Spleen (tissue), 11 donors: ENCODE measurements around the gene TRABD2B. TPM values are rescaled to one million over a fixed set of nuclear protein-coding genes. Genes with fewer than 3 reads are reported as not detected.

ENCODE experiments used
- DNase-seq: peaks from one replicate; pipeline ENCODE4 v3.0.0-alpha.2; 2020
- H3K27ac ChIP-seq, 8 donors: fragments of 200-600 bp; sonication (generic) in 7 of 8; 1 replicate in 4 of 8; 2 replicates in 4 of 8; pipeline versions ENCODE4 v1.5.0 to v1.8.0; 2016 to 2021; ENCODE audit warnings: inconsistent platforms in 4 of 8, mild to moderate bottlenecking in 4 of 8, moderate library complexity in 1 of 8
- H3K27me3 ChIP-seq, 7 donors: fragments of 200-600 bp; sonication (generic) in 6 of 7; replicated peaks in 1 of 7; 1 replicate in 4 of 7; 2 replicates in 3 of 7; pipeline versions ENCODE4 v1.5.0 to v1.8.0; 2016 to 2021; ENCODE audit warnings: inconsistent platforms in 3 of 7, mild to moderate bottlenecking in 1 of 7
- H3K36me3 ChIP-seq, 6 donors: fragments of 200-600 bp; sonication (generic) in 5 of 6; 1 replicate in 4 of 6; 2 replicates in 2 of 6; pipeline versions ENCODE4 v1.5.0 to v1.8.0; 2016 to 2021; ENCODE audit warnings: inconsistent platforms in 2 of 6
- H3K4me1 ChIP-seq, 6 donors: fragments of 200-600 bp; sonication (generic) in 5 of 6; 1 replicate in 3 of 6; 2 replicates in 3 of 6; pipeline versions ENCODE4 v1.5.0 to v1.8.0; 2016 to 2021; ENCODE audit warnings: inconsistent platforms in 3 of 6
- H3K4me3 ChIP-seq, 8 donors: fragments of 200-600 bp; sonication (generic) in 7 of 8; 1 replicate in 4 of 8; 2 replicates in 4 of 8; pipeline versions ENCODE4 v1.5.0 to v1.8.0; 2016 to 2021; ENCODE audit warnings: inconsistent platforms in 4 of 8, mild to moderate bottlenecking in 4 of 8, moderate library complexity in 2 of 8
- H3K9me3 ChIP-seq, 8 donors: fragments of 200-600 bp; sonication (generic) in 7 of 8; 1 replicate in 4 of 8; 2 replicates in 4 of 8; pipeline versions ENCODE4 v1.5.0 to v1.8.0; 2016 to 2021; ENCODE audit warnings: inconsistent platforms in 4 of 8
- CTCF ChIP-seq, 11 experiments: fragments of 200-600 bp in 7 of 11; fragments of 450-650 bp in 4 of 11; sonication (generic) in 4 of 11; IDR thresholded peaks in 8 of 11; conservative IDR thresholded peaks in 3 of 11; 1 replicate in 7 of 11; 2 replicates in 4 of 11; pipeline versions ENCODE4 v1.4.0 to v1.8.0; 2016 to 2021; ENCODE audit warnings: antibody characterized with exemption in 11 of 11, inconsistent platforms in 4 of 11, mild to moderate bottlenecking in 1 of 11
- POLR2A ChIP-seq, 3 donors: fragments of 450-650 bp; IDR thresholded peaks; one replicate each; pipeline ENCODE4 v1.5.1; 2017; ENCODE audit warnings: antibody characterized with exemption in 3 of 3, mild to moderate bottlenecking in 1 of 3
- POLR2AphosphoS5 ChIP-seq, 3 donors: sonication (generic); formaldehyde crosslinking; IDR thresholded peaks; one replicate each; pipeline ENCODE4 v1.5.1; 2017; ENCODE audit warnings: antibody characterized with exemption in 3 of 3
- WGBS, 5 donors: extraction: QIAGEN DNeasy Blood & Tissue Kit in 3 of 5; methylation state at CpG; one replicate each; pipeline versions ENCODE4 v1.1.5 to v1.1.7; 2013 to 2018; 5-methylcytosine and 5-hydroxymethylcytosine counted together
- intact Hi-C: fragments of 100-400 bp; cut with DNase I; formaldehyde crosslinking; loops from one replicate; pipeline ENCODE4 v1.15.0; 2023; ENCODE audit warnings: low total_unique reads
- polyA plus RNA-seq, 3 donors: library from polyadenylated mRNA; stranded (reverse); fragments of 200-250 nt; gene quantifications; one replicate each; pipeline ENCODE4 v1.2.1, GENCODE V29; 2013
- total RNA-seq, 7 donors: library from RNA; depleted of rRNA in 3 of 7; stranded (reverse); fragments of >200 nt in 3 of 7; fragmentation: NEBNext Ultra II Directional in 4 of 7; extraction: Animal tissue kit (Norgen Biotek cat#: 25700) in 4 of 7; gene quantifications; one replicate each; pipeline versions ENCODE4 v1.1.0 to v1.2.1, GENCODE V29; 2016 to 2021
- donor health status: healthy with polysubstance abuse.
- donor health status: DM: no; HTN: no; CAD: no; lungs with moderate emphysema.
- donor health status: DM: no; HTN: no; CAD: no.
- donor health status: Bipolar disorder and iron deficiency.
- donor health status: healthy.
- donor health status: DM: no; HTN: no; CAD: no.
- donor health status: DM: yes; HTN: yes; CAD: no.

The TRABD2B gene
- total and polyA plus RNA-seq, 10 donors: 0.11 to 3.5 (median 0.64) TPM

DNA sequence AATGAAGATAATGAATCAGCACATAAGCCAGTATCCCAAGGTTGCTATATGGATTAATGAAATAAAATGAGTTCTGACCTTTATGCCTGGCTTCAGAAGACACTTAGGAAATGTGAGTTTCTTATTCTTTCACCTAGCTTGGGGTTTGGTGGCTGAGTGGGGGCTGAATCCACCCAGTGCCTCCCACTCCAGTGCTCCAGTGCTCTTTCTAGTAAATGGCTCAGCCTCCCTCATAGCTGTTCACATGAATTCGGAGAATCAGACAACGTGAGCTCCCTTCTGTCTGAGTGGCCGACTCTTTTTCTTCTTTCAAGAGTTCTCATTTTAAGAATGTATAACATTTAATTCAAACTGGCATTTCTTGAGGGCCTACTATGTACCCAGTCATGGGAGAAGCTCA, 43.5 kb downstream of the TRABD2B start:
- TF ChIP-seq CTCF (IDR thresholded peaks at IDR 0.05 in 8 of 11, conservative IDR thresholded peaks at IDR 0.05 in 3 of 11) (no peak), POLR2A (IDR thresholded peaks at IDR 0.05) (no peak), POLR2AphosphoS5 (IDR thresholded peaks at IDR 0.05) (no peak)
- H3K27ac ChIP-seq: no peak overlapping the region
- H3K4me1 ChIP-seq: no peaks in the 10 kb centered on the region
- DNase-seq: no peak
- H3K27me3 ChIP-seq: peaks cover 0 to 15% (median 0%) of the 10 kb centered on the region in 7 donors
- intact Hi-C loops: no loop called here
- WGBS, 5 donors: 90 to 97% (median 96%) methylated on average over 3 of the region's 3 CpGs
- no peaks in the 10 kb centered on the region for H3K9me3 ChIP-seq
- no peak overlapping the region for H3K4me3 ChIP-seq
- no peaks in the 10 kb centered on the region for H3K36me3 ChIP-seq

DNA sequence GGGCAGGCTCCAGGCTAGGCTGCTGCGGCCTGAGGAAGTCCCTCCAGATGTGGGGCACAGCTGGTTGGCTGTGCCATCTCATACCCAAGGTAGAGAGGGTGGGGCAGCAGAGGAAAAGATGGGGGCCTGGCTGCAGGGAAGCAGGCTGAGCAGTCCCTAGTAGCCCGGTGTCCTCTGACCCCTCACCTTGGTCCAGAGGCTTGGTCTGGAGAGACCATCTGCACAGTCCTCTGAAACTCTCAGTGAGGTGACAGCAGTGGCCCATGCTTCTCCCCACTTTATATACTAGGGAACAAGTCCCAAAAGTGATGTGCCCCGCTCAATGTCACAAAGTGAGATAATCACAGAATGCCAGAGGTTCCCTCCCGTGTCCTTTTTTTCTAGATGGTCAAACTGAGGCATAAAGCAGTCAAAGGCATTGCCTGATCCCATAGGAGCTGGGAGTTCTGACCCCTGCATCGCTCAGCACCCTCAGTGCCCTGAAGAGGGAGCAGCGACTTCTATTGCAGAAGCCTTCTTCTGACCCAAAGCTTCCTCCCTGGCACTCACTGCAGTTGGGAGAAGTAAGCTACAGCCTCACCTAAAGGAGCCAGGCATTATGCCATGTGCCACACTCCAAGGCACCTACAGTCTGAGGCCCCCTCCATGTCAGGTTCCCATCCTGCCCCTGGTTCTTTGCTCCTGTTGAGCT, 45.5 kb downstream of the TRABD2B start:
- intact Hi-C loops: no loop called here
- WGBS, 5 donors: 75 to 81% (median 76%) methylated on average over 6 of the region's 6 CpGs
- H3K36me3 ChIP-seq: no peaks in the 10 kb centered on the region
- H3K9me3 ChIP-seq: no peaks in the 10 kb centered on the region
- TF ChIP-seq POLR2AphosphoS5 (IDR thresholded peaks at IDR 0.05) (no peak), CTCF (IDR thresholded peaks at IDR 0.05 in 8 of 11, conservative IDR thresholded peaks at IDR 0.05 in 3 of 11) (no peak), POLR2A (IDR thresholded peaks at IDR 0.05) (no peak)
- H3K27me3 ChIP-seq: peaks cover 0 to 15% (median 0%) of the 10 kb centered on the region in 7 donors
- H3K27ac ChIP-seq: no peak overlapping the region
- no peak overlapping the region for H3K4me3 ChIP-seq
- H3K4me1 ChIP-seq: no peaks in the 10 kb centered on the region
- no peak for DNase-seq

GRCh38 chr1:47951026-47951425, 46.2 kb downstream of the TRABD2B start:
- intact Hi-C loops: no loop called here
- Histone ChIP-seq H3K27ac (no peak overlapping the region), H3K4me3 (no peak overlapping the region), H3K36me3 (no peaks in the 10 kb centered on the region), H3K27me3 (peaks cover 0 to 15% (median 0%) of the 10 kb centered on the region in 7 donors), H3K4me1 (no peaks in the 10 kb centered on the region), H3K9me3 (no peaks in the 10 kb centered on the region)
- TF ChIP-seq CTCF (IDR thresholded peaks at IDR 0.05 in 8 of 11, conservative IDR thresholded peaks at IDR 0.05 in 3 of 11) (no peak), POLR2A (IDR thresholded peaks at IDR 0.05) (no peak), POLR2AphosphoS5 (IDR thresholded peaks at IDR 0.05) (no peak)
- DNase-seq: no peak
- 90 to 96% (median 94%) methylated on average over 8 of the region's 8 CpGs for WGBS, 5 donors

DNA sequence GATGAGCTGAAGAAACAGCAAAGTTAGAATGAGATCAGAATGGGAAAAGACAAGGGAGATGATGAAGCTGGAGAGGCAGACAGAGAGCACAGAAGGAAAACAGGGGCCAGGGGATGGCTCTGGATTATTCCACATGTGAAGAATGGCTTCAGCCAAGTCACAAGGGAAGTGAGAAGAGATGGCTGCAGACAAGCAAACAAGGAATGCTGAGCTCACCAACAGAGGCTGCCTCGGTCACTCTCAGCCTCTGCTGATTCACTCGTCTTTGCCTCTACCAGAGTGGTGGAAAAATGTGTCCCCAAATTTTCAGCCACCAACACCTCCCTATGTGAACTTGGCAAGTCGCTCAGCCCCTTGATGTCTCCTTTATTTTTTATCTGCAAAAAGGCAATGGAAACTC, 46.7 kb downstream of the TRABD2B start:
- 85 to 94% (median 90%) methylated on average over 3 of the region's 3 CpGs for WGBS, 5 donors
- no peak for DNase-seq
- no peak overlapping the region for H3K4me3 ChIP-seq
- no peak for TF ChIP-seq CTCF (IDR thresholded peaks at IDR 0.05 in 8 of 11, conservative IDR thresholded peaks at IDR 0.05 in 3 of 11)
- no peak for TF ChIP-seq POLR2AphosphoS5 (IDR thresholded peaks at IDR 0.05)
- no peak overlapping the region for H3K27ac ChIP-seq
- no peaks in the 10 kb centered on the region for H3K9me3 ChIP-seq
- no peaks in the 10 kb centered on the region for H3K36me3 ChIP-seq
- no peaks in the 10 kb centered on the region for H3K4me1 ChIP-seq
- peaks cover 0 to 11% (median 0%) of the 10 kb centered on the region in 7 donors for H3K27me3 ChIP-seq
- intact Hi-C loops: no loop called here
